DND-41 (cell line): ENCODE measurements around the gene PDIA2.

Experiments used
- CTCF ChIP-seq: IDR thresholded peaks from 2 replicates; pipeline ENCODE4 v1.5.1; 2012; ENCODE audit warnings: borderline replicate concordance, low read length, moderate library complexity, mild to moderate bottlenecking; ENCODE audit not compliant: poor library complexity, severe bottlenecking; ENCODE audit errors: extremely low read depth
- EZH2 ChIP-seq: IDR thresholded peaks from 3 replicates; pipeline ENCODE4 v1.6.1; 2012; ENCODE audit warnings: borderline replicate concordance, low read depth, mild to moderate bottlenecking, moderate library complexity, low read length, inconsistent platforms; ENCODE audit not compliant: severe bottlenecking

GRCh38 chr16:249431-249830, 33.5 kb upstream of the PDIA2 start:
- TF ChIP-seq CTCF (no peak), EZH2 (no peak)
